HG02870 (cell line): Measurements from ENCODE around the gene HDAC9.

Source experiments
- ATAC-seq: cut with Tn5 transposase; IDR thresholded peaks from one replicate; pipeline ENCODE4 v1.9.1; 2021; ENCODE audit warnings: mild to moderate bottlenecking, moderate library complexity; ENCODE audit not compliant: unreplicated experiment

HDAC9 gene

GRCh38 chr7:18873734-18874336, 378.3 kb downstream of the HDAC9 start:
- ATAC-seq = no peak

GRCh38 chr7:18874880-18875279, 379.3 kb downstream of the HDAC9 start:
- no peak for ATAC-seq

DNA sequence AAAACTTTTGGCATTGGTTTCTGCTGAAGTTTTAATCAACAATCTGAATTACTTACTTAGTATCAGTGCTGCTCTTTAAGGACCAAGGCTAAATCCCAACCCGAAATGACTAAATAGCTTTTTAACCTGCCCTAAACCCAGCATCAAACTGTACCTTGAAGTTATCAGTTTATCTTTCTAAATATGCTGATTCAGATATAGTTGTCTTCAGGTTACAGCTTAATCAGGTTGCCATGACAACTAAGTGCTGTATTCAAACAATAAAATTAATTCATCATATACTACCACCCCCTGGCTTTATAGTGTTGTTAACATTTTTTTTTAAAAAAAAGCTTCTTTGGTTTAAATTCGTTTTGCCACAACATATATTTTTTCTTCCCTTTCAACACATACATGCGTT, 382.3 kb downstream of the HDAC9 start:
- no peak for ATAC-seq

DNA sequence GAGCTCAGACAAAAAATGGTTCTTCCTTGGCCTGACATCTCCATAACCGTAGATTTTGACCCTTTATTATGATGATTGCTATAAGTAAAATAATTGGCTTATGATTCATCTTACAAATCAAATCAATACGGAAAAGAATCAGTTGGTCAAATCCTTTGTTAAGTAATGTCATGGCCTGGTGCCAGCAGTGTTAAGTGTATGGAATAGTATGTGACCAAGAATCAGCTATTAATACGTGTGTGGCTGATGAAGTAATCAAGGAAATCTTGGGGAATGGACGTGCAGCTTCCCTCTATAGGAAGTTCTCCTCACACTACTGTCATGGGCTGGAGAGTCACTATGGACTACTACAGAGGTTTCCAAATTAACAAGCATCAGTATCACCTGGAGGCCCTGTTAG, 391.3 kb downstream of the HDAC9 start:
- no peak for ATAC-seq

DNA sequence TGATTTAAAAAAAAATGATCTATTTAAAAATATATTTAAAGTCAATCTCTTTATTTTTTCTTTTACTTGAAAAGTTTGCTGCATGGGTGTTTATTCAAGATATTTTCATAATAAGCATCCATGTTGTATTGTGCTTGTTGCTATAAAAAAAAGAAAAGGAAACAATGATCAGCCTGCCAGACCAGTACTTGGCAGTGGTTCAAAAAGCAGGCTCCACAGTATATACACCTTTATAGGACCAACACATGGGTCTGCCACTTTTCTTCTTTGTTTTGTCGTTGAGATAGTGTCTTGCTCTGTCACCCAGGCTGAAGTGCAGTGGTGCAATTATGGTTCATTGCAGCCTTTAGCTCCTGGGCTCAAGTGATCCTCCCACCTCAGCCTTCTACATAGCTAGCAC, 393.9 kb downstream of the HDAC9 start:
- ATAC-seq = no peak

DNA sequence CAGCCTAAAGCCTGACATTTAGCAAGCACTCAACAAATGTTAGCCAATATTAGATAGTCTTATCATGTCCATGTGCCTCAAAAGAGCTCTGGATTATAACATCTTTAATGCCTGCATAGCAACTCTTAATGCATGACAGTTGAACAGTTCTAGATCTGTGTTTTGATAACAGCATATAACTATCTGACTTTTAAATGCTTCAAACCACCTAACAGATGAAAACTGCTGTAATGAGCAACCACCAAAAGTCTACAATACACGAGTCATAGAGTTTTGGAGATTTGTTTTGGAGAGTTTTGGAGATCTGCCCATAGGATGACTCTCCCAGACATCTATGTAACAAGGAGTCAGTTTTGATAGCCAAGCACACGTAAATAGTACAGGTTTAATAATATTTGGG, 394.6 kb downstream of the HDAC9 start:
- no peak for ATAC-seq

- ATAC-seq = no peak
Observed at GRCh38 chr7:18890885-18891621, 395.5 kb downstream of the HDAC9 start.

DNA sequence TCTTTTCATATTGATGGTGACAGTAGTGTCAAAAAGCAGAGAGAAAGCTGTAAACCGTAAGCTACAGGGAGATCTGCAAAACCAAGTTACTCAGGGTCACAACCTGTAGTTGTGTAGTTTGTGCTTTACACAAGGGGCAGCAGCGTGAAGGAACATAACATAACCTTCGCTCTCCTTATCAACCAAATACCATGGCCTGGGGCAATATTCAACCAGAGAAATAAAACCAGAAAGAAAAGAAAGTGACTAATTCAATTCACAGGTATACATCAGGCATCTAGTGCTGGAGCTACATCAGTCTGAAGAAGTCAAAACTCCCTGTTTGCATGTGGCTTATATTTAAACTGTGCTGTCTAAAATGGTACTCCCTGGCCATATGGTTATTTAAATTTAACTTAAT, 397.6 kb downstream of the HDAC9 start:
- no peak for ATAC-seq

GRCh38 chr7:18894155-18894554, 398.6 kb downstream of the HDAC9 start:
- no peak for ATAC-seq

DNA sequence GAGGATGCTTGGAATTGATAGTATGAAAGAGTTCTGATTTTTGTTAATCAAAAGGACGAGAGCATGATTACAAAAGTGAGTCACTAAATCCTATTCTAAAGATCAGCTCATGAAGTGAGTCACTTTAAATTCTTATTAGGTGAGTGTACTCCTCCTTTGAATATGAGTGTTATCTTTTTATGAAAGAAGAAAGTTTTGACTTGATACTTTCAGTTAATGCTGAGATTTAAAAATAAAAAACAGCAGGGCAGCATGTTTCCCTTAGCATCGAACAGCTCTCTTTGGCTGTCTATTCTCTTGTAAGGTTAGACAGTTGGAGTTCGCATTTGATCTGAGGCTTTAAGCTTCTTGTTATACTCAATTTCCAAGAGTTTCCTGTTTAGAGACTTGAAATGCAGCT, 399.9 kb downstream of the HDAC9 start:
- ATAC-seq = no peak

DNA sequence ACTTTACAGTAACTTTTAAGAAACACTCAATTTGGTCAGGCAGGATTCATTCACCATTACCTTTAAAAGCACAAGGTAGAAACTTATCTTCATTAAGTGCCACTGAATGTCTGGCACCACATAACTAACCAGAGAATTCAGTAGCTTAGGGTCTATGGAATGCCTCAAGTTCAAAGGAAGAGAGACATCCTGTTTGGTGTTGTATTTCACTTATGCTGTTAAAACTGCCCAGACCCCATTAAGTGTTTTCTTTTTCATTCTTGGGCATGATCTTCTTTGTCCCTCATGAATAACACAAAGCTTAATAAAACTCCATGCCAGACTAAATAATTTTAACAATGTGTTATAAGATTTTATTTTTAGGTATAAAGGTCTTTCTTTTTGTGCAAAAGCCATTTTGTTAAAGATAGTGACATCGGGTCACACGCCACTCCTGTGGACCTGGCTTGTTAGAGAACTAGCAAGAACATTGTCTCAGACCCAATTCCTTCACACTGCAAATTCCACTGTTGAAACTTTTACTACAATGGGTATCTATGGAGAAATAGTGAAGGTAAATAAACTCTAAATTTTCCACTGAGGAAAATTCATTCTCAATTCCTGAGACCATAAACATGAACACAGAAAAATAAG, 400.9 kb downstream of the HDAC9 start:
- no peak for ATAC-seq

DNA sequence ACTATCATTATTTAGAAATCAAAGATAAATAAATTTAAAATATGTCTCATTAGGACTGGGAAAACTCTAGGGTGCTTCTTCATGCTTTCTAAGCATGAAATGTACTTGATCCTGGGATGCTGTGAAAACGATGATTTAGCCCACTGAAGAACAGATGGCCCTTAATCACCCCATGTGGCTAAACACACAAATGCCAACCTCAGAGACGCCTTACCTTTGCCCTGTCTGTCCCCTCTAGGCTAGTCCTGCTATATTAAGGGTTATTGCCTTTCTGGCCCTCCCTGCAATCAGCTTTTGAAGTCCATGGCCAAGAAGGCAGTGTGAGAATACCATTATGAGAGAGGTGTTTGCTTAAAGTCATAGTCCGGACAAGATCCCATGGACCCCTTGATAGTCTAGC, 404.7 kb downstream of the HDAC9 start:
- ATAC-seq = no peak

DNA sequence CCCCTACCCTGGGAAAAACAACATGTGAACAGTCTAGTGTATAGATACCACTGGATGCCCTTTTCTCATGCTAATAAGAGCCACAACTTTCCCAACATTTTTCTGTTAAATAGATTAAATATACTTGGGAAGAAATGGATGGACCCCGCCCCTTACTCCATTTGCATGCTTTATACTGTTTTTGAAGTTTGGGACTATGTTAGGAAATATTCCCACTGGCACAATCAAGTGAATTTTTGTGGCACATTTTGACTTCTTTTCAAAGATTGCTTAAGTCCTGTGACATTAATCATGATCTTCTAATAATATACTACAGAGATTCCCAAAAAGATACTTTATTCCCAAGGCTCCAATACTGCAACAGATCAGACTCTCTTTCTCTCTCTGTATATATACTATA, 405.3 kb downstream of the HDAC9 start:
- ATAC-seq = no peak

- ATAC-seq = no peak
Observed at GRCh38 chr7:18901351-18901750, 405.8 kb downstream of the HDAC9 start.

GRCh38 chr7:18901982-18902421, 406.5 kb downstream of the HDAC9 start:
- no peak for ATAC-seq

DNA sequence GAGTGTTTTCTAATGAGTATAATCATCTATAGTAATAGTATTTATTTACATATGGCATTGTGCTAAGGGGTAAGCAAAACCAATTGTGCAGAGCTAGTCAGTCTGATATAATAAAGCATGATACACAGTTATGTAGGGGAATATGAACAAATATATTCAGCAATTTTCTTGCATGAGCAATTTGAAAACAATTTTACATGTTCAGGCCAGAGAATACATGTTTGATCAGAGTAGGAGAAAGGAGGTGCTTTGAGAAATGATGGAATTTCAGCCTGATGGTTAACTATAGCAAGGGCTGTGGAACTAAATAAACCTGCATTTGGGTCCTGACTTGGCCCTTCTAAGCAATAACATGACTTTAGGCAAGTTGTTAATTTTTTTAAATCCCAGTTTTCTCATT, 407.3 kb downstream of the HDAC9 start:
- ATAC-seq = no peak

DNA sequence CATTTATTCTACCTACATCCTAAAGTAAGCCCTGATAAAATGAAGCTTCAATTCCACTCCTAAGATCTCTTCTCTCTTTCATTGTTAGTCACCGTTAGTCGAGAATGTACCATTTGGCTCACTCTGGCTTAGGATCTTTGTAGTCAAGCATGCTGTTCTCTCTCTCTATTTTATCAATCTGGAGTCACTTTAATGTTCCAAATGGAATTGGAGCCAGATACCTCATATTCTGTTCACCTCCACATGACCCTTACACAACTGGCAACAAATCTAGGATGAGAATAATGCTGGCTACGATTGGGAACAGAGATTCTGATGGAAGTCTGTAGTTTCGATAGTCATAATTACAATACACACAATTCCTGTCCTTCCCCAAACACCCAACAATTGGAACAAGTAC, 408.1 kb downstream of the HDAC9 start:
- ATAC-seq = no peak

DNA sequence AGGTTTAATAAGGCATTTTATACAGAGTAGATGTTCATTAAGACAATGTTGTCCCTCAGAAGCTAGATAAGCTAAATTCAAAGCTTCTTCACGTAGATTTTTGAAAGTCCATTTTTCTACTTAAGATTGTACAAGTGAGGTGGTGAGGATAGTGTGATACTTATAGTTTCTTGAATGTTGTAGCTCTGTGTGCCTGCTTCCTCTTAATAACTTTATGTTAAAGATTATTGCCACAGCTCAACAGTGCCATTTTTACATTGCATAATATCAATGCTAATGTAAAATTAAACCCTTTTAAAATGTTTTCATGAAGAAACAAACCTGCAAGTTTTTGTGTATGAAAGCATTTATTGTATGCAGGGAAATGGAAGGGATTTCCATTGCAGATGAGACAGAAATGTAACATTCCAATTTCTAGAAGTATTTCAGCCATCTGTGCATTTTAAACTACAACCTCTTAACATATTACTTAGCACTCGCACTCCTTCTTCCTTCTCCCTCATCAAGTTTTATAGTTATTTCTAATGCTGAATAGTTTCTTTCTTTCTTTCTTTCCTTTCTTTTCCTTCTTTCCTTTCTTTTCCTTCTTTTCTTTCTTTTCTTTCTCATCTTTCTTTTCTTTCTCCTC, 409.9 kb downstream of the HDAC9 start:
- no peak for ATAC-seq

- ATAC-seq = no peak
Observed at GRCh38 chr7:18906901-18907300, 411.4 kb downstream of the HDAC9 start.

DNA sequence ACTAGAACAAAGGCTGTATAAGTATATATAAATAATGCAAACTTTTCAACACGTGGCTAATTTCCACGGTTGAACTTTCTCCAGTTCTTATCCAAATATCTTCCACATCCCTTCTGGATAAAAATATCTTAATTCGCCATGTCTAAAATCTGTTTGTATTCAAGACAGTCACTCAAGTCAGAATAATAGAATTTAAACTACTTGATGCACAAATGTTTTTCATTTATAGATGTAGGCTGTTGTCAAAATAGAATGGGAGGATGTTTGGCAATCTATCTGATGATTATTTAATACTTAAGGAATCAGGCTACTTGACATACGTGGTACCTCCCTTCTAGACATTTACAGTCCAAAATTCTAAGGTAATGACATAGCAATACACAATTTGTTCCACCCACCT, 417.6 kb downstream of the HDAC9 start:
- ATAC-seq = no peak

DNA sequence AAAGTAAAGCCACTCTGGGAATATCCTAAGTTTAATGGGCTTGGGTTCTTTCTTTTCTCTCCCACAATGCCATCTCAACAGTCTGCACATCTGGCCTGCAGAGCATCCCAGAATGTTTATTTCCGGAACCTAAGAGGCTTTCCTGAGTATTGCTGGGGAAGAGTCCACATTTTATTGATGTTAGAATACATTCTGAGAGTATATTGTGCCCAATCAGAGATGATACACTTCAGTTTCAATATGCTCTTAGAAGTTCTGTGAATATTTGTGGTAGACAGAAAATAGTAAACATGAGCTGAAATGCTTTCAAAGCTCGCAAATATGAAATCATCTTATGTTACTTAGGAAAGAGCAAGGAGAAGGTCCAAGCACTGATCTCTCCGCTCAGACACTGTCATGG, 421.3 kb downstream of the HDAC9 start:
- ATAC-seq = no peak

DNA sequence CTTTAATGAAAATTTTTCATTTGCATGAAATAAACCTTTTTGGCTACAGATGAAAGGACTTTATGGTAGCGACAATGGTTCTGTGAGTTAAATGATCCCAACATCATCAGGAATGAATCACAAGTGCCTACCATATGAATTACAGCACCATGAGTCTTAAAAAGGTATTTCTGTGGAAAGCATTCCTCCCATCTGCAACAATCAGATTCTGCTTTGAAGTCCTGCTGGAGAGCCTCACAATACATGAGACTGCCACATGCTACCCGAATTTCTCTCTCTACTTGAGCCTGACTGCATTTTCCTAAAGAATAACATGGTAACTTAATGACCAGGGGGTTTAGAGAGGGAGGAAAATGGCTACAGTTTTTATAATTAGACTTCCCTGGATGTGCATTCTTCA, 431.6 kb downstream of the HDAC9 start:
- ATAC-seq = no peak
